HG02623 (cell line): ENCODE results near the gene UBL5.
"Not testable (repeated sequence)": the region's sequence is repeated elsewhere in the genome, so short reads cannot be mapped to it uniquely, and the experiment has no call there.

Experiments
- ATAC-seq: cut with Tn5 transposase; IDR thresholded peaks from one replicate; pipeline ENCODE4 v1.9.1; 2021; ENCODE audit warnings: moderate library complexity; ENCODE audit not compliant: unreplicated experiment

UBL5 gene

GRCh38 chr19:9808855-9809824 lies 18.6 kb upstream of the UBL5 start:
- no peak for ATAC-seq

GRCh38 chr19:9811139-9811538 lies 16.6 kb upstream of the UBL5 start:
- no peak for ATAC-seq

- ATAC-seq, result no peak
These were observed 9.5 kb upstream of the UBL5 start for GRCh38 chr19:9818175-9818733.

GRCh38 chr19:9818734-9819595 lies 8.8 kb upstream of the UBL5 start, which contains the start of gene FBXL12:
FBXL12 (minus strand) TSS chr19:9819079; CDS start chr19:9818813, 266 bp downstream.
- ATAC-seq, result peak; percentile 84

- no peak for ATAC-seq
These were observed 8.2 kb upstream of the UBL5 start for GRCh38 chr19:9819596-9819909.

GRCh38 chr19:9820034-9820433 lies 7.7 kb upstream of the UBL5 start:
- not testable (repeated sequence) for ATAC-seq

GRCh38 chr19:9823816-9824215 lies 3.9 kb upstream of the UBL5 start:
- ATAC-seq, result no peak

- ATAC-seq, result no peak
These were observed 889 bp downstream of the UBL5 start for GRCh38 chr19:9828551-9829063.

GRCh38 chr19:9834307-9834725 lies 6.6 kb downstream of the UBL5 start:
- ATAC-seq, result no peak

GRCh38 chr19:9834726-9835506 lies 7.2 kb downstream of the UBL5 start, which contains the start of gene PIN1:
PIN1 (plus strand) TSS chr19:9835318; CDS start chr19:9835345, 27 bp downstream.
- ATAC-seq, result peak; percentile 95

GRCh38 chr19:9835507-9835949 lies 7.8 kb downstream of the UBL5 start:
- no peak for ATAC-seq

- no peak for ATAC-seq
These were observed 8.3 kb downstream of the UBL5 start for GRCh38 chr19:9836021-9836420.

- ATAC-seq, result no peak
These were observed 10.6 kb downstream of the UBL5 start for GRCh38 chr19:9838324-9838723.

- ATAC-seq, result no peak
These were observed 11.7 kb downstream of the UBL5 start for GRCh38 chr19:9839415-9839814.

- ATAC-seq, result no peak
These were observed 15.3 kb downstream of the UBL5 start for GRCh38 chr19:9842834-9843625.

GRCh38 chr19:9843626-9844273 lies 16.0 kb downstream of the UBL5 start:
- ATAC-seq, result not testable (repeated sequence)

GRCh38 chr19:9847087-9847671 lies 19.5 kb downstream of the UBL5 start:
- no peak for ATAC-seq

GRCh38 chr19:9848060-9848459 lies 20.3 kb downstream of the UBL5 start:
- ATAC-seq, result no peak
